Forelimb muscle (tissue), 1 donor: Measurements from ENCODE around the gene RBSN. TPM values are rescaled to one million over a fixed set of nuclear protein-coding genes. Genes with fewer than 3 reads are reported as not detected.

ENCODE experiments used
- polyA plus RNA-seq: library from polyadenylated mRNA; unstranded; fragments of 120-200 nt; gene quantifications from one replicate; pipeline ENCODE4 v1.2.1, GENCODE V29; 2013; ENCODE audit not compliant: insufficient read length

Gene RBSN
- polyA plus RNA-seq, 1 donor: 22.2 TPM

Other genes starting within 250 kb of the RBSN start
- 34.2 TPM for gene NR2C2, start 151.6 kb downstream of the RBSN start, polyA plus RNA-seq
- gene MRPS25, start 33.8 kb downstream of the RBSN start, polyA plus RNA-seq: 53.2 TPM
- gene CAPN7, start 107.1 kb upstream of the RBSN start, polyA plus RNA-seq: 24.9 TPM
- 24.9 TPM for gene SH3BP5, start 233.4 kb upstream of the RBSN start, polyA plus RNA-seq